CD14-positive monocyte (primary cell): ENCODE data around the gene TBCD. TPM values are rescaled to one million over a fixed set of nuclear protein-coding genes. Genes with fewer than 3 reads are reported as not detected.

Experiments used
- DNase-seq, 3 donors: peaks; one replicate each; pipeline ENCODE4 v3.0.0-alpha.2; 2011 to 2022
- H2AFZ ChIP-seq: 2 replicates; pipeline ENCODE4 v1.6.0; 2012; ENCODE audit warnings: mild to moderate bottlenecking, low read depth, low read length, inconsistent platforms; ENCODE audit not compliant: insufficient read depth, poor library complexity, severe bottlenecking
- H3K27ac ChIP-seq, 2 donors: 1 replicate in 1 of 2; 2 replicates in 1 of 2; pipeline ENCODE4 v1.5.1; 2012 to 2013; ENCODE audit warnings: low read length in 2 of 2, control low read depth in 1 of 2, inconsistent platforms in 1 of 2, low read depth in 1 of 2, mild to moderate bottlenecking in 1 of 2
- H3K27me3 ChIP-seq, 2 donors: one replicate each; pipeline versions ENCODE4 v1.6.0 to v1.6.1; 2011 to 2013; ENCODE audit warnings: low read length in 2 of 2; ENCODE audit not compliant: control insufficient read depth in 2 of 2, insufficient read depth in 2 of 2
- H3K36me3 ChIP-seq, 2 donors: replicated peaks in 1 of 2; 1 replicate in 1 of 2; 2 replicates in 1 of 2; pipeline versions ENCODE4 v1.5.1 to v1.6.1; 2012 to 2013; ENCODE audit warnings: low read length in 2 of 2, control low read depth in 1 of 2, inconsistent platforms in 1 of 2, mild to moderate bottlenecking in 1 of 2; ENCODE audit not compliant: insufficient read depth in 2 of 2, control insufficient read depth in 1 of 2
- H3K4me1 ChIP-seq, 2 donors: 1 replicate in 1 of 2; 2 replicates in 1 of 2; pipeline versions ENCODE4 v1.5.1 to v1.6.1; 2012 to 2013; ENCODE audit warnings: low read length in 2 of 2, control low read depth in 1 of 2, inconsistent platforms in 1 of 2, mild to moderate bottlenecking in 1 of 2, moderate library complexity in 1 of 2; ENCODE audit not compliant: insufficient read depth in 2 of 2, control insufficient read depth in 1 of 2
- H3K4me2 ChIP-seq: replicated peaks from 2 replicates; pipeline ENCODE3; 2012; ENCODE audit warnings: low read length, moderate library complexity, mild to moderate bottlenecking; ENCODE audit not compliant: poor library complexity, severe bottlenecking; ENCODE audit errors: extremely low read depth
- H3K4me3 ChIP-seq, 3 experiments: fragments of 200-600 bp in 1 of 3; sonication (generic) in 1 of 3; replicated peaks in 1 of 3; 1 replicate in 2 of 3; 2 replicates in 1 of 3; pipeline ENCODE4 v1.5.1; 2011 to 2013; ENCODE audit warnings: low read length in 3 of 3, mild to moderate bottlenecking in 3 of 3, control low read depth in 2 of 3, low read depth in 2 of 3, inconsistent platforms in 1 of 3, moderate library complexity in 1 of 3
- H3K79me2 ChIP-seq: 2 replicates; pipeline ENCODE4 v1.6.0; 2012; ENCODE audit warnings: mild to moderate bottlenecking, control low read depth, inconsistent platforms, low read length, moderate library complexity; ENCODE audit not compliant: insufficient read depth
- H3K9ac ChIP-seq: 2 replicates; pipeline ENCODE4 v1.6.0; 2017; ENCODE audit warnings: low read length, mild to moderate bottlenecking; ENCODE audit not compliant: insufficient read depth, poor library complexity, severe bottlenecking
- H3K9me3 ChIP-seq, 2 donors: replicated peaks in 1 of 2; 1 replicate in 1 of 2; 2 replicates in 1 of 2; pipeline versions ENCODE4 v1.5.1 to v1.6.1; 2012 to 2013; ENCODE audit warnings: low read length in 2 of 2, control low read depth in 1 of 2; ENCODE audit not compliant: control insufficient read depth in 1 of 2, insufficient read depth in 1 of 2
- H4K20me1 ChIP-seq: 2 replicates; pipeline ENCODE4 v1.6.0; 2012; ENCODE audit warnings: mild to moderate bottlenecking, low read length, control low read depth, moderate library complexity; ENCODE audit not compliant: insufficient read depth
- H3K27ac Mint-ChIP-seq, 7 donors: one replicate each; pipeline ENCODE4 v1.8.0; 2020; ENCODE audit warnings: mild to moderate bottlenecking in 7 of 7, mixed read lengths in 7 of 7, moderate library complexity in 6 of 7, inconsistent platforms in 2 of 7
- H3K27me3 Mint-ChIP-seq, 3 donors: one replicate each; pipeline ENCODE4 v1.8.0; 2021 to 2022; ENCODE audit warnings: low read depth in 3 of 3, mild to moderate bottlenecking in 3 of 3, mixed read lengths in 3 of 3, moderate library complexity in 3 of 3, inconsistent platforms in 1 of 3
- H3K36me3 Mint-ChIP-seq, 2 donors: one replicate each; pipeline ENCODE4 v1.8.0; 2020; ENCODE audit warnings: mixed read lengths in 2 of 2, inconsistent platforms in 1 of 2, mild to moderate bottlenecking in 1 of 2
- H3K4me1 Mint-ChIP-seq: one replicate; pipeline ENCODE4 v1.8.0; 2020; ENCODE audit warnings: mild to moderate bottlenecking, mixed read lengths
- H3K4me3 Mint-ChIP-seq, 2 donors: one replicate each; pipeline ENCODE4 v1.8.0; 2020; ENCODE audit warnings: mild to moderate bottlenecking in 2 of 2, mixed read lengths in 2 of 2, moderate library complexity in 1 of 2
- H3K9me3 Mint-ChIP-seq, 7 donors: one replicate each; pipeline ENCODE4 v1.8.0; 2020 to 2022; ENCODE audit warnings: mixed read lengths in 7 of 7, mild to moderate bottlenecking in 6 of 7, moderate library complexity in 6 of 7, inconsistent platforms in 2 of 7
- WGBS: methylation state at CpG from one replicate; pipeline ENCODE4 v1.1.5; 2013; ENCODE audit warnings: missing lambda C conversion rate; ENCODE audit not compliant: insufficient coverage; 5-methylcytosine and 5-hydroxymethylcytosine counted together
- intact Hi-C, 2 donors: fragments of 100-400 bp; cut with micrococcal nuclease; formaldehyde crosslinking; loops; one replicate each; pipeline versions ENCODE4 v1.15.0 to v1.15.1; 2023
- polyA plus RNA-seq, 3 donors: library from polyadenylated mRNA; depleted of rRNA in 1 of 3; unstranded in 2 of 3; stranded (reverse) in 1 of 3; fragments of 300-500 nt in 2 of 3; fragments of >200 nt in 1 of 3; fragmentation: Illumina TruSeq in 2 of 3; gene quantifications; 1 replicate in 2 of 3; 2 replicates in 1 of 3; pipeline ENCODE4 v1.2.3, GENCODE V29; 2012 to 2021
- TF ChIP-seq, protein P1 (sequence below): fragments of 200-600 bp; IDR thresholded peaks from one replicate; pipeline ENCODE4 v1.8.0; 2022; ENCODE audit warnings: antibody characterized with exemption, mild to moderate bottlenecking

TBCD gene
- polyA plus RNA-seq, 3 donors, result 54.7 to 74.0 (median 66.6) TPM

DNA sequence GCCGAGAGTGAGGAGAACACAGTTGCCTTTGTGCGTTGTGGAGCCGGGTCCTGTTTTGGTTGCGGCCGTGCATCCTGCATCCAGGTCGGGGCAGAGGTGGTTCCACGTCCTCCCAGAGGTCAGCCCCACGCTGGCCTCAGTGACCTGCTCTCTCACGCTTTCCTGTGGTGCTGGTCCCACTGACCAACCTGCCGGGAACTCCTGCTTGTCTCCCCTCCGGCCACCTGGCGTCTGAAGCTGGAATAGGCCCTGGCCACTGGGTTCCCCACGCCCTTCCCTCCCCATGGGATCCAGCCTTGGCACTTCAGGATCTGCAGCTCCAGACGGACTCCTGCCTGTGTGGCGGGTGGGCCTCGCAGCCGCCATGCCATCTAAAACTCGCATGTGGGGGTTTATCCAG is 173.5 kb downstream of the TBCD start:
- no peak overlapping the region for H3K4me2 ChIP-seq
- no peaks in the 10 kb centered on the region for H3K9me3 ChIP-seq
- H3K9ac ChIP-seq, result no peak overlapping the region
- H3K4me1 Mint-ChIP-seq, result no peaks in the 10 kb centered on the region
- no peak overlapping the region for H3K4me3 Mint-ChIP-seq
- WGBS, result 97% methylated on average over 14 of the region's 18 CpGs
- H3K27ac Mint-ChIP-seq, result no peak overlapping the region
- no peaks in the 10 kb centered on the region for H3K27me3 ChIP-seq
- no peak overlapping the region for H2AFZ ChIP-seq
- TF ChIP-seq, protein P1, sequence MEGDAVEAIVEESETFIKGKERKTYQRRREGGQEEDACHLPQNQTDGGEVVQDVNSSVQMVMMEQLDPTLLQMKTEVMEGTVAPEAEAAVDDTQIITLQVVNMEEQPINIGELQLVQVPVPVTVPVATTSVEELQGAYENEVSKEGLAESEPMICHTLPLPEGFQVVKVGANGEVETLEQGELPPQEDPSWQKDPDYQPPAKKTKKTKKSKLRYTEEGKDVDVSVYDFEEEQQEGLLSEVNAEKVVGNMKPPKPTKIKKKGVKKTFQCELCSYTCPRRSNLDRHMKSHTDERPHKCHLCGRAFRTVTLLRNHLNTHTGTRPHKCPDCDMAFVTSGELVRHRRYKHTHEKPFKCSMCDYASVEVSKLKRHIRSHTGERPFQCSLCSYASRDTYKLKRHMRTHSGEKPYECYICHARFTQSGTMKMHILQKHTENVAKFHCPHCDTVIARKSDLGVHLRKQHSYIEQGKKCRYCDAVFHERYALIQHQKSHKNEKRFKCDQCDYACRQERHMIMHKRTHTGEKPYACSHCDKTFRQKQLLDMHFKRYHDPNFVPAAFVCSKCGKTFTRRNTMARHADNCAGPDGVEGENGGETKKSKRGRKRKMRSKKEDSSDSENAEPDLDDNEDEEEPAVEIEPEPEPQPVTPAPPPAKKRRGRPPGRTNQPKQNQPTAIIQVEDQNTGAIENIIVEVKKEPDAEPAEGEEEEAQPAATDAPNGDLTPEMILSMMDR, result no peak
- intact Hi-C loops, result no loop called here
- peaks cover 0 to 1% (median 0%) of the 10 kb centered on the region in 3 donors for H3K27me3 Mint-ChIP-seq
- H3K36me3 ChIP-seq, result peaks cover 59 to 87% of the 10 kb centered on the region in 2 donors
- H4K20me1 ChIP-seq, result no peaks in the 10 kb centered on the region
- DNase-seq, result no peak
- H3K4me1 ChIP-seq, result no peaks in the 10 kb centered on the region
- H3K79me2 ChIP-seq, result no peaks in the 10 kb centered on the region
- H3K9me3 Mint-ChIP-seq, result no peaks in the 10 kb centered on the region
- H3K4me3 ChIP-seq, result no peak overlapping the region
- H3K36me3 Mint-ChIP-seq, result peaks cover 65 to 87% of the 10 kb centered on the region in 2 donors
- H3K27ac ChIP-seq, result no peak overlapping the region

DNA sequence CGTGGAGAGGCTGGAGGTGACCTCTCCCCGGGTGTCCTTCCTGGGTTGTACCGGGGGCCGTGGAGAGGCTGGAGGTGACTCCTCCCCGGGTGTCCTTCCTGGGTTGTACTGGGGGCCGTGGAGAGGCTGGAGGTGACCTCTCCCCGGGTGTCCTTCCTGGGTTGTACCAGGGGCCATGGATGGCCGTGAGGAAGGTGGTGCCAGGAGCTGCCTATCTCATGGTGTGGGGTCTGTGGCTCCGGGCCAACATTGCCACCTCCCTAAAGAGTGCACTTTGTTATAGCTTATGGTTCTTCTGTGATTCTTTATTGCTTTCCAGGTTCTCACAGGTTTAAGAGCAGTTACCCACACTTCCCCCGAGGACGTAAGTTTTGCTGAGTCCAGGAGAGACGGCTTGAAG is 174.2 kb downstream of the TBCD start:
- DNase-seq, result no peak
- H3K36me3 Mint-ChIP-seq, result peaks cover 69 to 92% of the 10 kb centered on the region in 2 donors

More for the DNA sequence above, 174.2 kb downstream of the TBCD start:
- H3K79me2 ChIP-seq, result no peaks in the 10 kb centered on the region
- no peak overlapping the region for H2AFZ ChIP-seq
- H4K20me1 ChIP-seq, result no peaks in the 10 kb centered on the region
- H3K9me3 ChIP-seq, result no peaks in the 10 kb centered on the region
- H3K4me3 ChIP-seq, result no peak overlapping the region
- no peak overlapping the region for H3K27ac ChIP-seq
- 100% methylated on average over 3 of the region's 12 CpGs for WGBS
- H3K4me1 ChIP-seq, result no peaks in the 10 kb centered on the region
- H3K36me3 ChIP-seq, result peaks cover 66 to 92% of the 10 kb centered on the region in 2 donors
- TF ChIP-seq, protein P1, result no peak
- Mint-ChIP-seq H3K27me3 (peaks cover 0 to 1% (median 1%) of the 10 kb centered on the region in 3 donors), H3K4me1 (no peaks in the 10 kb centered on the region), H3K4me3 (no peak overlapping the region), H3K9me3 (no peaks in the 10 kb centered on the region), H3K27ac (no peak overlapping the region)
- no peaks in the 10 kb centered on the region for H3K27me3 ChIP-seq
- H3K4me2 ChIP-seq, result no peak overlapping the region
- intact Hi-C loops, result no loop called here
- no peak overlapping the region for H3K9ac ChIP-seq
